Stimulated activated CD8-positive, alpha-beta memory T cell treated with anti-CD3 and anti-CD28 coated beads, Interleukin-4, amount 100 ng/mL, for 4 hours (primary cell): ENCODE measurements around the gene GLDC.
"Not testable (repeated sequence)": the region's sequence is repeated elsewhere in the genome, so short reads cannot be mapped to it uniquely, and the experiment has no call there.

Experiments
- DNase-seq, 2 donors: peaks; one replicate each; pipeline ENCODE4 v3.0.0-alpha.2; 2020; ENCODE audit warnings: low read depth in 2 of 2, low spot score in 1 of 2

The GLDC gene

DNA sequence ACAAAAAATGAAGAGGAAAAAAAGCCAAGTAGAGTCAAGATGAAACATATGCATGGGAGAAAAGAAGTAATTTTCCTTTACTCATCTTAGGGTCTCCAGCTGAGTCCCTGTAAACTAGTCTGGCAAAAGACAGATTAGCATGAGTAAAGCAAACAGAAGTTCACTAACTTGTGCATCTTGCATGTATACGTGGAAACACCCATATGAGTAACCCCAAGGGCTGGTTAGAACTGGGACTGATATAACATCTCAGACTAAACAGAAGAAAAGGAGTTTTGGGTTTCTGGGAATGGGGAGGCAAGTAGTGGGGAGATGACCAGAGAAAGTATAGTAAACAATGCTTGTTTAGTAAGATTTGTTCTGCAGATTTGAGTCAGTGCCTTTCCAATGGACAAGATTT, 20.1 kb upstream of the GLDC start:
- DNase-seq = no peak

DNA sequence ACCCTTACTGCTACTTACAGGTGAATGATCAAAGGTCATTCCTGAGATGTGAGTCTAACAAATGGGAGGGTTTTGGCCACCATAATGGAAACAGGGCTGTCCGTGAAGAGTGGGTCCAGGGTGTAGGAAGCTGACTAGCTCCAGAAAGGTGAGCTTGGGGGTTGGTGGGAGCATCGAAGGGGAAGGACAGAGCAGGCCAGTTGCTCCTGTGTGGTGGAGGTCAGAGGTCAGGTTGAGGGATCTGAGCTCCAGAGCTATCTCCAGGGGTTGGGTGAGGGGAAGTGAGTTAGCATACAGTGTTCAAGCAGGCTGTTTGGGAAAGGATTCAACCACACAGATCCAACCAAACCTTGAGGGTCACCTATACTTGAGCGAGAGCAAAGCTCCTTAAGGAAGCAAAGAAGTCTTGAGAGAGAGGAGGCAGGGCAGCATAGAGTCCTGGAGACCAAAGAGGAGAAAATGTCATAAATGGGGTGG, 18.7 kb upstream of the GLDC start:
- no peak for DNase-seq

- no peak for DNase-seq
These were observed 15.0 kb upstream of the GLDC start for GRCh38 chr9:6660512-6660911.

GRCh38 chr9:6658628-6659353, 13.3 kb upstream of the GLDC start:
- DNase-seq = no peak

GRCh38 chr9:6656614-6657300, 11.2 kb upstream of the GLDC start:
- no peak for DNase-seq

DNA sequence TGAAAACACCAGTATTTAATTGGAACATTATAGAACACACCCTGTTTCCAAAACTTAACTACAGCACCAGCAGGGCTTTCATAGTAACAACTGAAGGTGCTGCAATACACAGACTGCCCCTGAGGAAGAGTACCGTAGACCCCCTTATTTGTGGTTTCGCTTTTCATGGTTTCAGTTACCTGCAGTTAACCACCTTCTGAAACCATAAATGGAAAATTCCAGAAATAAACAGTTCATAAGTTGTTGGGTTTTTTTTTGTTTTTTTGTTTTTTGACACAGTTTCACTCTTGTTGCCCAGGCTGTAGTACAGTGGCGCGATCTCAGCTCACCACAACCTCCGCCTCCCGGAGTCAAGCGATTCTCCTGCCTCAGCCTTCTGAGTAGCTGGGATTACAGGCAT, 9.5 kb upstream of the GLDC start:
- no peak for DNase-seq

GRCh38 chr9:6646293-6646636, 736 bp upstream of the GLDC start:
- DNase-seq = no peak

DNA sequence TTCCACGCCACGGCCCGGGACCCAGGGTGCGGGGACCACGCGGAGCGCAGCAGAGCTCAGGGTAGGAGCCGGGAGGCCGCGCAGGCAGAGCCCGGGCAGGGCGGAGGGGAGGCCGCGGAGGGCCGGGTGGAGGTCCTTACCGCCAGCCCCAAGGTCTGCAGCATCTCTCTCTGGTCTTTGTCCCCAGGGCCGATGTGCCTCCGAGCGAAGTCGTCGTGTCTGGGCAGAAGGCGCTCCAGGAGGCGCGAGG, 499 bp downstream of the GLDC start:
- not testable (repeated sequence) for DNase-seq

- DNase-seq = no peak
These were observed 1.0 kb downstream of the GLDC start for GRCh38 chr9:6644346-6645104.

GRCh38 chr9:6641961-6642360, 3.6 kb downstream of the GLDC start:
- DNase-seq = no peak

- DNase-seq = no peak
These were observed 4.0 kb downstream of the GLDC start for GRCh38 chr9:6641561-6641960.

- no peak for DNase-seq
These were observed 4.5 kb downstream of the GLDC start for GRCh38 chr9:6641056-6641455.

GRCh38 chr9:6640268-6641051, 5.1 kb downstream of the GLDC start:
- no peak for DNase-seq

- DNase-seq = no peak
These were observed 5.9 kb downstream of the GLDC start for GRCh38 chr9:6639622-6640021.

DNA sequence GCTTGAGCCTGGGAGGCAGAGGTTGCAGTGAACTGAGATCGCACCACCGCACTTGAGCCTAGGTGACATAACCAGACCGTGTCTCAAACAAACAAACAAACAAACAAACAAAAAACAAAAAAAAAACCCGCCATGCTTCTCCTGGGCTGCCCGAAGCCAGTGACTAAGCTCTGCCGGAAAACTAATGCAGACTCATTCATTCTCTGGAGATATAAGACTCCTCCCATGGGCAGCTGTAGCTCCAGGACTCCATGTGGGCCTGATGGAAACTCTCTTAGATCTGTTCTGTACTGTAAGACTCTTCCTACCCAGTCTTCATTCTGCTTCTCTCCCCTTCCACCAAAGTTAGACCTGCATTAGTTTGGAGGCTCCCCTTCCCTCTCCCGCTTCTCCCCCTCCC, 11.1 kb downstream of the GLDC start:
- DNase-seq = no peak

DNA sequence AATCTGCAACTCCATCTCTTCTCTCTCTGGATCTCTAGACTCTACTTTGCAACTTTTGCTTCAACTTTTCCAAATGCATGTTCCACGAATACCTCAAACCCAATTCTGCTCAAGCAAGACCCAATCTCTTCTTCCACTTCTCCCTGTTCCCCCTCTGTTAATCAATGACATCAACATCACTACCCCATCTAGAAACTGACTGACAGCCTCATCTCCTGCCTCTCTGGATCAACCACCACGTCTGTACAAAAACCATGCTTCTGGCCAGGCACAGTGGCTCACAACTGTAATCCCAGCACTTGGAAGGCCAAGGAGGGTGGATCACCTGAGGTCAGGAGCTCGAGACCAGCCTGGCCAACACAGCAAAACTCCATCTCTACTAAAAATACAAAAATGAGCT, 12.2 kb downstream of the GLDC start:
- no peak for DNase-seq

DNA sequence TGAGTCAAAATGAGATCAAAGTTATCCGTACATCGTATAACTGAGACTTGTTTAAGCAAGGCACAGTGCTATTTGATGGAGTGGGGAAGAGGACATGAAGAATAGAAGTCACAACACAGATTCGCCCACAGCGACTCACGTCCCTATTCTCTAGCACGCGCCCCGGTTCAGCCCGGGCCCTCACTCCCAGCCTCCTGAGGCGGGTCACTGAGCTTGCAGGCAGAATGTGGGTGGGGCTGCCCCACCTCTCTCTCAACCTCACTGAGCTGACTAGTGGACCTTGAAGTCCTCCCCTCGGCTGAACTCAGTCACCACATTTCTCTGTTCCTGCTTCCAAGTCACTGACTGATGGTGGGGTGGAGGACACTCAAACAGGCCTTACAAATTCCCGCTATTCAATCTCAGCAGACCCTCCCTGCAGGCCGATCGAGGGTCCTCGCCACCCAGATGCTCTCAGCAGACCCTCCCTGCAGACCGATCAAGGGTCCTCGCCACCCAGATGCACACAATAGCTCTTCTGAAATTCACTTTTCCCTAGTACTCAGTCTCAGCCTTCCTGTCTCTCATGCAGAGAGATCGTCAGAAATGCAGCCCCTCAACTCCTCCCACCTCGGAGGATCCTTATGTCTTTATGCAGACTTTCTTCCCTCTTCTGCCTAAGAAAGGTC, 12.9 kb downstream of the GLDC start:
- no peak for DNase-seq

DNA sequence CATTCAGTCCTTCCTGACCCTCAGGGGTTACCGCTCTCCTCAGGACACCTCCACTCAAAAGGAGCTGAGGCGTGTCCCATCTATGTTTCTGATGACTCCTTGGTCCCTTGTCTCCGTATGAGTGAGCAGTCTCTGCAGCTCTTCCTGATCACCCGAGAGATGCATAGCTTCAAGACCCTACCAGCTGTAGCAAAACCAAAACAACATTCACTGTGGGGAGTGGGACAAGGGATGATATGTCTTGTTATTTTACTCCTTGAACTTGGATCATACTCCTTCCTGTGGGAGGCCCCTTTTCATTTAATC, 14.4 kb downstream of the GLDC start:
- DNase-seq = no peak

DNA sequence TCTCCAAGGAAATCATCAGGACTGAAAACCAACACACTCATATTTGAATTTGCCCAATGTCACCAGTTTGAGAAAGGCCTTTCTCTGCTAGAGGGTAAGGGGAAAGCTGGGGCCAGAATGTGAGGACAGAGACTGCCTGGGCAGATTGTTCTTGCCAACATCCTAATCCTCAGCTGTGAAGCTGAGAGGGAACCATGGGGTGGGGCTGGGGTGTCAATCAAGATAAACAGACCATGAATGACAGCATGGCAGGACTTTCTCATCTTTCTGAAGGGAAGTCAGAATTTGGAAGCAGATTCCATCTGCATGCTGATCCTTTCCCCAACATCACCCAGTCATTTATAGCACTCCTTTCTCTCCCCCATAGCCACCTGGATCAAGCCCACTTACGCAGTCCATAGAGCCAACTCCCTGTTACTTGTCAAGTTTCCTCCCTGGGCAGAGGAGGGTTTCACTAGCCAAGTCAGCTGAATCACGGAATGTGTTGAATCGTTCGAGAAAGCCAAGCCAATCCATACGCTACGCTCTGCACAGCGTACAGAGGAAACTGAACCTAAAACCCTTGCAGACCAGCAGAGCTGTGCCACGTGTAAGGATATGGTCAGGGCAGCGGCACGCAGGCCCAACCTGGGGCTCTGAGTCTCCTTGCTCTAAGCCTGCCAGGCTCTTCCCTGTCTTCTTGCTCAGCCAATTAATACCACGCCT, 14.9 kb downstream of the GLDC start:
- DNase-seq = no peak

GRCh38 chr9:6628704-6629103, 16.8 kb downstream of the GLDC start:
- no peak for DNase-seq

- DNase-seq = no peak
These were observed 20.2 kb downstream of the GLDC start for GRCh38 chr9:6625363-6625762.
